ENCODE measurements around the gene CDC20. TPM values are rescaled to one million over a fixed set of nuclear protein-coding genes. Genes with fewer than 3 reads are reported as not detected.

The CDC20 gene
- total and polyA plus RNA-seq, 2 experiments from 2014 or later = 207 to 252 TPM

GRCh38 chr1:43340559-43340958 lies 18.2 kb upstream of the CDC20 start:
- Histone ChIP-seq H3K4me2 (no peak overlapping the region), H2AFZ (no peak overlapping the region), H3K36me3 (ENCODE audit: insufficient read depth) (no peaks in the 10 kb centered on the region), H4K20me1 (replicated peaks; ENCODE audit: insufficient read depth) (no peaks in the 10 kb centered on the region), H3F3A (replicated peaks; ENCODE audit: low read depth) (no peaks in the 10 kb centered on the region), H3K4me3 (no peak overlapping the region), H3K9me2 (ENCODE audit: insufficient read depth) (no peaks in the 10 kb centered on the region), H3K27ac (ENCODE audit: low read depth) (no peak overlapping the region), H3K27me3 (ENCODE audit: insufficient read depth) (no peaks in the 10 kb centered on the region), H3K4me1 (ENCODE audit: insufficient read depth) (no peaks in the 10 kb centered on the region), H3K79me2 (replicated peaks; ENCODE audit: insufficient read depth) (no peaks in the 10 kb centered on the region)
- DNase-seq (ENCODE audit: low spot score) = no peak
- Mint-ChIP-seq H3K27me3 (ENCODE audit: insufficient read depth, low read depth, poor library complexity) (peaks cover 4% of the 10 kb centered on the region), H3K9me3 (no peaks in the 10 kb centered on the region; the same call in 2 of the 3 replicates), H3K36me3 (ENCODE audit: low read depth) (no peaks in the 10 kb centered on the region), H3K27ac (no peak overlapping the region), H3K4me1 (peaks cover 6% of the 10 kb centered on the region), H3K4me3 (no peak overlapping the region)
- no peak for ATAC-seq
- no peak for TF ChIP-seq ETS1 (IDR thresholded peaks at IDR 0.05)
- no peak for TF ChIP-seq STAT1 (IDR thresholded peaks at IDR 0.05; ENCODE audit: unreplicated experiment)
- TF ChIP-seq ZNF114 (CRISPR knock-in tag; IDR thresholded peaks at IDR 0.05) = no peak
- TF ChIP-seq JUNB (IDR thresholded peaks at IDR 0.05; ENCODE audit: unreplicated experiment) = no peak
- TF ChIP-seq POLR2AphosphoS5 (IDR thresholded peaks at IDR 0.05; ENCODE audit: low read depth) = no peak
- TF ChIP-seq ZNF462 (CRISPR knock-in tag; IDR thresholded peaks at IDR 0.05) = no peak
- no peak for TF ChIP-seq EZH2phosphoT487 (IDR thresholded peaks at IDR 0.05; ENCODE audit: unreplicated experiment)
- TF ChIP-seq EZH2 (IDR thresholded peaks at IDR 0.05; ENCODE audit: low read depth, unreplicated experiment) = no peak
- no peak for TF ChIP-seq ZNF331 (CRISPR knock-in tag; IDR thresholded peaks at IDR 0.05; ENCODE audit: low read depth)
- no peak for TF ChIP-seq CREB1 (CRISPR knock-in tag; IDR thresholded peaks at IDR 0.05; ENCODE audit: low read depth)
- TF ChIP-seq CTCF (conservative IDR thresholded peaks at IDR 0.05; ENCODE audit: low read depth in 2 of 2) = no peak
- no peak for TF ChIP-seq NANOG (IDR thresholded peaks at IDR 0.05; ENCODE audit: borderline replicate concordance)
- TF ChIP-seq REST (IDR thresholded peaks at IDR 0.05; ENCODE audit: unreplicated experiment) = no peak

Measured in GM23338 (cell line).